ENCODE results near the gene IFI27L1.

IFI27L1 gene

DNA sequence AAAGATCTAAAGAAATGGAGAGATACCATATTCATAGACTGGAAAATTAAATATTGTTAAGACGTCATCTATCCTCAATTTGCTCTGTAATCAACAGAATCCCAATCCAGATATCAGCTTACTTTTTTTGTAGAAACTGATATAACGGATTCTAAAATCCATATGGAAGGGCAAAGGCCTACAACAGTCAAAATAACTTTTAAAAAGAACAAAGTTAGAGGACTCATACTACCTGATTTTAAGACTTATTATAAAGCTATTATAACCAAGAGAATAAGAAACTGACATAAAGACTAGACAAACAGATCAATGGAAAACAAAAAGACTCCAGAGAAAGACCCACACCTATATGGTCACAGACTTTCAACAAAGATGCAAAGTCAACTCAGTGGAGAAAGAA lies 6.1 kb upstream of the IFI27L1 start:
- no peak overlapping the region for H3K4me3 ChIP-seq (ENCODE audit: low read length)
- DNase-seq (ENCODE audit: low read depth, low spot score), result no peak

- no peak overlapping the region for H3K4me3 ChIP-seq (ENCODE audit: low read length)
- DNase-seq (ENCODE audit: low read depth, low spot score), result no peak
These were observed 3.8 kb upstream of the IFI27L1 start for GRCh38 chr14:94077111-94077821.

- no peak overlapping the region for H3K4me3 ChIP-seq (ENCODE audit: low read length)
- no peak for DNase-seq (ENCODE audit: low read depth, low spot score)
These were observed 3.3 kb upstream of the IFI27L1 start for GRCh38 chr14:94077823-94078222.

GRCh38 chr14:94079891-94080620 lies 1.1 kb upstream of the IFI27L1 start:
- peak; percentile 43 for DNase-seq (ENCODE audit: low read depth, low spot score)
- peak overlapping the region; percentile 91 for H3K4me3 ChIP-seq (ENCODE audit: low read length)

DNA sequence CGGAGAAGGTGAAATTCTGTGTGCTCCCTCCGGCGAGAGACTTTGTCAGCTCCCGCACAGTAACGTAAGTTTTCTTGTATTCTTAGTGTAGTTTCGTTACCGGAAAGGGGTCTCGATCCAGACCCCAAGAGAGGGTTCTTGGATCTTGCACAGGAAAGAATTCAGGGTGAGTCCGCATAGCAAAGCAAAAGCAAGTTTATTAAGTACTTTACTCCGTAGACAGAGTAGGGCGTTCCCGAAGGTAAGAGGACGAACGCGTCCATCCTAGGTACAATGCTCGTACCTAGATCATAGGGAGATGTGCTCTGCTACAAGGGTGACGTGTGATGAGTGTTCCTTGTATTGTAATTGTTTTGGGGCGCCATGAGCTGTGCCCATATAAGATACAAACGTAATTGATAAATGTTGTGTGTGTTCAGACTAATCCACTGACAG lies 293 bp downstream of the IFI27L1 start:
- peak; percentile 11 for DNase-seq (ENCODE audit: low read depth, low spot score)
- H3K4me3 ChIP-seq (ENCODE audit: low read length), result peak overlapping the region; percentile 91

- no peak for DNase-seq (ENCODE audit: low read depth, low spot score)
- H3K4me3 ChIP-seq (ENCODE audit: low read length), result no peak overlapping the region
These were observed 6.8 kb downstream of the IFI27L1 start for GRCh38 chr14:94087891-94088290.

DNA sequence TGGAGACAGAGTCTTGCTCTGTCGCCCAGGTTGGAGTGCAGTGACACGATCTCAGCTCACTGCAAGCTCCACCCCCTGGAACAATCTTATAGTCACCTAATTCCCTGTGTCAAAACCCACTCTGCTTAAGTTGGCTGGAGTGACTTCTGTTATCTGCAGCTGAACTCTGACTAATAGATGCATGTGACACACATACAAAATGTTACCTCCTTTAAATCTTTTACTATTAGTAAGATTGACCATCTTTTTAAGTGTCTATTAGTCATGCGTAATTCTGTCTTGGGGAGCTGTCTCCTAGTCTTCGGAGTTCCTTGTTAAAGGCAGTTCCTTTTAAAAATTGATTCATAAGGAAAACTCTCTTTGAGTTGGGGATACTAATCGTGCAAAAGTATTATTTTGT lies 7.4 kb downstream of the IFI27L1 start:
- H3K4me3 ChIP-seq (ENCODE audit: low read length), result no peak overlapping the region
- DNase-seq (ENCODE audit: low read depth, low spot score), result no peak

GRCh38 chr14:94089479-94089878 lies 8.4 kb downstream of the IFI27L1 start:
- DNase-seq (ENCODE audit: low read depth, low spot score), result no peak
- no peak overlapping the region for H3K4me3 ChIP-seq (ENCODE audit: low read length)

DNA sequence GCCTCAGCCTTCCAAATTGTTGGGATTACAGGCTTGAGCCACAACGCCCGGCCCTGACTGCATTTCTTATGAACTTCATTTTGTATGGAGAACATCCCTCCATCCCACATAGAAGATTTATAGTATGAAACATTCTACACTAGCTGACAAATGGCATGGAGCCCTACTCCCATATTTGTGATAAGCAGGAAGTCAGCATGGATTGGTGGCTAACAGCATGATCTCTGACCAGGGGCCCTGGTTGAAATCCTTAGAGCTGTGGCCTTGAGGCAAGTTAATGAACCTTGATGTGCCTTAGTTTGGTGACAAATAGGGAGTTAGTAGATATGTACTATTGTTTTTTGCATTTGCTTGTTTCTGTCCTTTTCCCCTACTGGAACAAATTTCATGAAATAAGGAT lies 12.3 kb downstream of the IFI27L1 start:
- DNase-seq (ENCODE audit: low read depth, low spot score), result no peak
- H3K4me3 ChIP-seq (ENCODE audit: low read length), result no peak overlapping the region

- no peak overlapping the region for H3K4me3 ChIP-seq (ENCODE audit: low read length)
- DNase-seq (ENCODE audit: low read depth, low spot score), result no peak
These were observed 16.0 kb downstream of the IFI27L1 start for GRCh38 chr14:94097091-94097490.

GRCh38 chr14:94098326-94098992 lies 17.3 kb downstream of the IFI27L1 start:
- H3K4me3 ChIP-seq (ENCODE audit: low read length), result no peak overlapping the region
- DNase-seq (ENCODE audit: low read depth, low spot score), result no peak

DNA sequence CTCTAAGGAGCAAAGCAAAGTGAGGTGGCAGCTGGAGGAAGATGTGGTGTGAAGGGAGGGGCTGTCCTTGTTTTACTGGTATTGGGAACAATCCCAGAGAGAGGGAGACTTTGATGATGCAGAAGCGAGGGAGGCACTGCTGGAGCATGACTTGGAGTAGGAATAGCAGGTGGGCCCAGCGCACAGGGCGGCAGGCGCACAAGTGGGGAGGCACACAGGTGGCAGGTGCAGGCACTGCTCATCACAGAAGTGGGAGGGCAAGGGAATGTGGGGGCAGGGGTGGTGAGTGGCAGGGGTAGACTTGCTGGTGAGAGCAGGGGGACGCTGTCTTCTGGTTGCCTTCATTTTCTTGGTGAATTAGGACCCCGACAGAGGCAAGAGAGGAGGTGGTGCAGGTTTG lies 17.9 kb downstream of the IFI27L1 start:
- no peak overlapping the region for H3K4me3 ChIP-seq (ENCODE audit: low read length)
- no peak for DNase-seq (ENCODE audit: low read depth, low spot score)

- no peak overlapping the region for H3K4me3 ChIP-seq (ENCODE audit: low read length)
- no peak for DNase-seq (ENCODE audit: low read depth, low spot score)
These were observed 19.7 kb downstream of the IFI27L1 start for GRCh38 chr14:94100847-94101246.

DNA sequence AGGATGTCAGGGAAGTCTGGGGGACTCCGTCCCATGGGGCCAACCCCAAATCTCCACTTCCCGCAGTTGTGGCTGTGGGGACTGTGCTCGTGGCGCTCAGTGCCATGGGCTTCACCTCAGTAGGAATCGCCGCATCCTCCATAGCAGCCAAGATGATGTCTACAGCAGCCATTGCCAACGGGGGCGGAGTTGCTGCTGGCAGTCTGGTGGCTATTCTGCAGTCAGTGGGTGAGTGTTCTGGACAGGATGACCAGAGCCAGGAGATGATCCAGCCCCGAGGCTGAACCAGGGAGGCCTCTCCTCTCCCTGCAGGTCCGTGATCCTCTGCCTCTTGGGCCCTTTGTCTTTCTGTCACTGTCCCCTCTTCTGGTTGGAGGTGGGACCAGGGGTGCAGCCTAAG lies 20.6 kb downstream of the IFI27L1 start:
- no peak overlapping the region for H3K4me3 ChIP-seq (ENCODE audit: low read length)
- no peak for DNase-seq (ENCODE audit: low read depth, low spot score)

DNA sequence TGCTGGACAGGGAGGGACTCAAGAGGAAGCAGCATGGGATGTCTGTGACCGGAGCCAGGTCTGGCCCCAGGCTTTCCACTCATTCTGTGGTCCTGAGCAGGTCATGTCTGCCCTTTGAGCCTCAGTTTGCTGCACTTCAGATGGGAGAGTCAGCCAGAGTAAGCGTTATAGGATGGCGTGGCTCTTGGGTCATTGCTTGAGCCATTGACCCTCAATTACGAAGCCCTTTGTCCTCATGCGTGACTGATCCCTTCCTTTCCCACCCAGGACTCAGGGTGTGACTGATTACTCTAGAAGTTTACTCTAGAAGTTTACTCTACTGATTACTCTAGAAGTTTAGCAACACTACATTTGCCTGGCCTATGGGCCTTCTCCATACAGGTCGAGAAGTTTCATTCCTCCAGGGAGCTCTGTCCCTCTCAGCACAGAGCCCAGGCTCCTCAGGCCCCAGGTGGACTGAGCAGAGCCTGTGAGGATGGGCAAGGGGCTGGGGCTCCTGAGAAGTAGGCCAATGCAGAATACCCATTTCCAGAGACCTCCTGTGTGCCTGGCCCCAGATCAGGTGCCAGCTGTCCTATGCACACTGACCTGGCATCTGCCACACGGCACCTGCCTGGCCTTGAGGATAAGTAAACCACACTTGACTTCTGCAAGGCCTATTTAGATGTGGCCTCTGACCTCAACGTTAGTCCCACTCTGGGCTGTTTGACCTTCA lies 21.8 kb downstream of the IFI27L1 start:
- H3K4me3 ChIP-seq (ENCODE audit: low read length), result no peak overlapping the region
- no peak for DNase-seq (ENCODE audit: low read depth, low spot score)

DNA sequence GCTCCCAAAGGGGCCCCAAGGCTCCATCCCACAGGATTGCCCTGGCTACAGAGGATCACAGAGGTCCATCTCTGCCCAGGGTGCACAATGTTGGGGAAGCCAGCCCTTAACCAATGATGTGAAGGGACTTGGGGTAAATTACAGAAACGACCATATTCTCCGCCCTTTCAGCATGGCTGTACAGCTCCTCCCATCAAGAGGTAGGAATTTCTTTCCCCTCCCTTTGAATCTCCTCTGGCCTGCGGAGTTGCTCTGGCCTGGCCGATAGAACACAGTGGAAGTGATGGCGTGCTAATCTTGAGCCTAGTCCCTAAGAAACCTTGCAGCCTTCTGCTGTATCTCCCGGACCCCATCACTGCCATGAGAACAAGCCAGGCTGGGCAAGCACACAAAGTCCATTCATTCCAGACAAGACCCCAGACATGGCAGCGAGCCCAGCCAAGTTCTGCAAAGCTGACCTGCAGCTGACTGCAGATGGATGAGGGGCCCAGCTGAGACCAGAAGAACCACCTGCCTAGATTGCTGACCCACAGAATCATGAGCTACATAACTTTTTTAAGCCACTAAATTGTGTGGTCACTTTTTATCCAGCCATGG lies 22.5 kb downstream of the IFI27L1 start:
- H3K4me3 ChIP-seq (ENCODE audit: low read length), result no peak overlapping the region
- no peak for DNase-seq (ENCODE audit: low read depth, low spot score)

- no peak overlapping the region for H3K4me3 ChIP-seq (ENCODE audit: low read length)
- DNase-seq (ENCODE audit: low read depth, low spot score), result no peak
These were observed 23.6 kb downstream of the IFI27L1 start for GRCh38 chr14:94104731-94105130.

DNA sequence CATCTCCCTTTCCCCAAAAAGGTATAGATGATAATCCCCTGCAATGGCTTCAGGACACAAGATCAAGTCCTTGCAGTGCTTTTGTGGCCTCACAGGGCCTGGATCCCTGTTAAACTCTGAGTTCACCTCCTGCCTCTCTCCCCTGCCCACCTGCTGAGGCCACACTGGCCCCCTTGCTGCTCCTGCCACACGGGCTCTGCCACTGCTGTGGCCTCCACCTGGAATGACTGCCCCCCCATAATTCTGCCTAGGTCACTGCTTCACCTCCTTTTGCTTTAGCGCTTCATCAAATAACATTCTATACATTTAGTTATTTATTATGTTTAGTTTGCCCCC lies 28.8 kb downstream of the IFI27L1 start:
- no peak for DNase-seq (ENCODE audit: low read depth, low spot score)
- no peak overlapping the region for H3K4me3 ChIP-seq (ENCODE audit: low read length)

GRCh38 chr14:94110552-94111181 lies 29.6 kb downstream of the IFI27L1 start, which contains the start of gene IFI27:
IFI27 (plus strand) TSS chr14:94110736.
- H3K4me3 ChIP-seq (ENCODE audit: low read length), result no peak within 1 kb of the TSS
- no peak for DNase-seq (ENCODE audit: low read depth, low spot score)

All from Jurkat, Clone E6-1 (cell line).